Neutrophil (primary cell): ENCODE data around the gene WDR81.

Experiments used
- H3K27ac ChIP-seq: fragments of 200-600 bp; sonication (generic); 2 replicates; pipeline ENCODE4 v1.5.1; 2016; ENCODE audit warnings: mild to moderate bottlenecking, moderate library complexity
- H3K27me3 ChIP-seq: fragments of 200-600 bp; sonication (generic); 2 replicates; pipeline ENCODE4 v1.6.0; 2016; ENCODE audit warnings: mild to moderate bottlenecking
- H3K36me3 ChIP-seq: fragments of 200-600 bp; sonication (generic); 2 replicates; pipeline ENCODE4 v1.5.1; 2017
- H3K4me1 ChIP-seq, 2 experiments: fragments of 200-600 bp in 1 of 2; sonication (generic) in 1 of 2; 1 replicate in 1 of 2; 2 replicates in 1 of 2; pipeline versions ENCODE4 v1.5.1 to v1.6.1; 2013 to 2016; ENCODE audit warnings: low read depth in 1 of 2, low read length in 1 of 2, mild to moderate bottlenecking in 1 of 2, moderate library complexity in 1 of 2; ENCODE audit not compliant: control insufficient read depth in 1 of 2, insufficient read depth in 1 of 2
- H3K4me3 ChIP-seq, 2 experiments: fragments of 200-600 bp in 1 of 2; sonication (generic) in 1 of 2; 1 replicate in 1 of 2; 2 replicates in 1 of 2; pipeline ENCODE4 v1.5.1; 2013 to 2016; ENCODE audit warnings: low read depth in 1 of 2, low read length in 1 of 2, mild to moderate bottlenecking in 1 of 2, moderate library complexity in 1 of 2
- H3K9me3 ChIP-seq: fragments of 200-600 bp; sonication (generic); 2 replicates; pipeline ENCODE4 v1.5.1; 2016
- TF ChIP-seq, protein P1 (sequence below): fragments of 200-600 bp; sonication (generic); IDR thresholded peaks from 2 replicates; pipeline ENCODE4 v1.5.1; 2016; ENCODE audit warnings: antibody characterized with exemption

WDR81 gene

DNA sequence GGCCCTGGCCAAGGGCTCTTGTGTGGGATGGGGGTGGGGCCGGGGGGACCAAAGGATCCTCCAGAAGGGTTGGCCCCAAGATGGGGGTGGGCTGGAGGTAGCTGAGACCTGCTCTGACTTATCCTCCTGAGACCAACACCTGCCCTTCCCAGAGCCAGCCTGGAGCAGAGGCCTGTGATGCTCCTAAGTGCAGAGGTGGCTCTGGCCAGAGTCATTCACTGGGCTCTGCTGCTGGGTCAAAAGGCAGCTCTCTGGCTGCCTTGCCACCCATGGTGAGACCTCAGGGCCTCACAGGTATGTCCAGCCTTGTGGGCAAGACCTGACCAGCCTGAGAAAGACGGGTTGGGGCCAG is 18.6 kb downstream of the WDR81 start:
- Histone ChIP-seq H3K27me3 (no peaks in the 10 kb centered on the region), H3K27ac (no peak overlapping the region), H3K4me1 (no peaks in the 10 kb centered on the region)

DNA sequence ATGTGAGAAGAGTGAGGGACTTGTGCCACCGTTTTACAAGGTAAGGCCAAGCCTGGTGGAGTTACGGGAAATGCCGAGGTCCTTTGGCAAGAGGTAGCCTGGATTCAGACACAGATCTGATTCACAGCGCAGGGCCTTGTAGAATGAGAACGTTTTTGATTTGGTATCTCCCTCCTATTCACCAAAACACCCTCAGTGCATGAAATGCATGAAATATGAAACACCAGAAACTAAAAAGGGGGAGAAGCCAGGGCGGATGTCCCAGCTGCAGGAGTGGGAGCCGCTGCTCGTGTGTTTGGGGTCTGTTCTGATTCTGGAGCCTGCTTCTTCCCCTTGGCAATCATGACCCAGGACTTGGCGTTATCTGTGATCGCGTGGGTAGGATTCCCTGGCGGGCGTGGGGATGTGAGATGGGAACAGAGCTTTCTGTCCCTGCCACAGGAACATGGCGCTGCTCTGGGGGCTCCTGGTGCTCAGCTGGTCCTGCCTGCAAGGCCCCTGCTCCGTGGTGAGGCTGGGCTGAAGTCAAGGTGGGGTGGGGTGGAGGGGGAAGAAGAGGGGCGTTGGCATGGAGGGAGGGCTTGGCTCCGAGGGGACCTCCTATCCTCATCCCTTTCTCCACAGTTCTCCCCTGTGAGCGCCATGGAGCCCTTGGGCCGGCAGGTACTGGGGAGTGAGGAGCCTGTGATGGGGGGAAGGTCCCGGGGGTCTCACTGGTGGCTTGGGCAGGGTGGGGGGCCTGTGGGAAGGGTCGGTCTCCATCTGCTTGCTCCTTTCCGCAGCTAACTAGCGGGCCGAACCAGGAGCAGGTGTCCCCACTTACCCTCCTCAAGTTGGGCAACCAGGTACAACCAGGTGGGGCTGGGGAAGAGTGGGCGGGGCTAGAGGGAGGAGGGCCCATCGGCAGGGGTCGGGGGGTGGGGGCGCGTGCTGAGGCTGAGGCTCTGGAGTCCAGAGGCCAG is 20.3 kb downstream of the WDR81 start:
- TF ChIP-seq, protein P1, sequence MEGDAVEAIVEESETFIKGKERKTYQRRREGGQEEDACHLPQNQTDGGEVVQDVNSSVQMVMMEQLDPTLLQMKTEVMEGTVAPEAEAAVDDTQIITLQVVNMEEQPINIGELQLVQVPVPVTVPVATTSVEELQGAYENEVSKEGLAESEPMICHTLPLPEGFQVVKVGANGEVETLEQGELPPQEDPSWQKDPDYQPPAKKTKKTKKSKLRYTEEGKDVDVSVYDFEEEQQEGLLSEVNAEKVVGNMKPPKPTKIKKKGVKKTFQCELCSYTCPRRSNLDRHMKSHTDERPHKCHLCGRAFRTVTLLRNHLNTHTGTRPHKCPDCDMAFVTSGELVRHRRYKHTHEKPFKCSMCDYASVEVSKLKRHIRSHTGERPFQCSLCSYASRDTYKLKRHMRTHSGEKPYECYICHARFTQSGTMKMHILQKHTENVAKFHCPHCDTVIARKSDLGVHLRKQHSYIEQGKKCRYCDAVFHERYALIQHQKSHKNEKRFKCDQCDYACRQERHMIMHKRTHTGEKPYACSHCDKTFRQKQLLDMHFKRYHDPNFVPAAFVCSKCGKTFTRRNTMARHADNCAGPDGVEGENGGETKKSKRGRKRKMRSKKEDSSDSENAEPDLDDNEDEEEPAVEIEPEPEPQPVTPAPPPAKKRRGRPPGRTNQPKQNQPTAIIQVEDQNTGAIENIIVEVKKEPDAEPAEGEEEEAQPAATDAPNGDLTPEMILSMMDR: no peak
- H3K36me3 ChIP-seq: no peaks in the 10 kb centered on the region
- no peaks in the 10 kb centered on the region for H3K27me3 ChIP-seq
- H3K27ac ChIP-seq: no peak overlapping the region
- no peak overlapping the region for H3K4me3 ChIP-seq
- H3K9me3 ChIP-seq: no peaks in the 10 kb centered on the region
- no peaks in the 10 kb centered on the region for H3K4me1 ChIP-seq

More for the DNA sequence above, 18.6 kb downstream of the WDR81 start:
- TF ChIP-seq, protein P1: no peak
- no peak overlapping the region for H3K4me3 ChIP-seq
- H3K9me3 ChIP-seq: no peaks in the 10 kb centered on the region
- H3K36me3 ChIP-seq: no peaks in the 10 kb centered on the region

DNA sequence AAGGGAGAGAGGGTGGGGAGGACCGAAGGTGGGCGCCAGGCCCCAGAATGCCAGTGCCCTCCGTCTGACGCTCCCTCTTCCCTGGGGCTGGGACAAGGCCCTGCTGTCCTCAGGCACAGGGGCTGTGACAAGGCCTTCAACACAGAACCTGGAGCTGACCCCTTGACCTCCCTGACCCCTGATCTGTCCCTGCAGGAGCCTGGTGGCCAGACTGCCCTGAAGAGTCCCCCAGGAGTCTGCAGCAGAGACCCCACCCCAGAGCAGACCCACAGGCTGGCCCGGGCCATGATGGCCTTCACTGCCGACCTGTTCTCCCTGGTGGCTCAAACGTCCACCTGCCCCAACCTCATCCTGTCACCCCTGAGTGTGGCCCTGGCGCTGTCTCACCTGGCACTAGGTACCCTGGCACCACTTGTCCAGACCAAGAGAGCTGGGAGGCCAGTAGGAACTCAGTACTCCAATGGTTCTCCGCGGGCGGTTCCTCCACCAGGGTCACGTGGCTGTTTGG is 21.1 kb downstream of the WDR81 start:
- H3K27ac ChIP-seq: no peak overlapping the region
- H3K36me3 ChIP-seq: no peaks in the 10 kb centered on the region
- H3K9me3 ChIP-seq: no peaks in the 10 kb centered on the region
- H3K4me3 ChIP-seq: no peak overlapping the region
- H3K4me1 ChIP-seq: no peaks in the 10 kb centered on the region
- TF ChIP-seq, protein P1: no peak
- H3K27me3 ChIP-seq: no peaks in the 10 kb centered on the region

DNA sequence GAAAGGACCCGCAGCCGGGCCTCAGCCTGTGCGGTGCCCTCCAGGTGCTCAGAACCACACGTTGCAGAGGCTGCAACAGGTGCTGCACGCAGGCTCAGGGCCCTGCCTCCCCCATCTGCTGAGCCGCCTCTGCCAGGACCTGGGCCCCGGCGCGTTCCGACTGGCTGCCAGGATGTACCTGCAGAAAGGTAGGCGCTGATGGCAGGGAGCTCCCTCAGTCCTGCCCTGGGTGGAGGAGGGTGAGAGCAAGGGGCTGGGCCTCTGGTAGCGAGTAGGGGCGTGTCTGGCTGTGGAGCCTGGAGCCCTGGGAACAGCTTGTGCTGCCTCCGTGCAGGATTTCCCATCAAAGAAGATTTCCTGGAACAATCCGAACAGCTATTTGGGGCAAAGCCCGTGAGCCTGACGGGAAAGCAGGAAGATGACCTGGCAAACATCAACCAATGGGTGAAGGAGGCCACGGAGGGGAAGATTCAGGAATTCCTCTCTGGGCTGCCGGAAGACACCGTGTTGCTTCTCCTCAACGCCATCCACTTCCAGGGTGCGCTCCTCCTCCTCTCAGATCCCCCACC is 22.6 kb downstream of the WDR81 start:
- no peak overlapping the region for H3K27ac ChIP-seq
- TF ChIP-seq, protein P1: no peak
- H3K4me3 ChIP-seq: no peak overlapping the region
- no peaks in the 10 kb centered on the region for H3K9me3 ChIP-seq
- H3K4me1 ChIP-seq: no peaks in the 10 kb centered on the region
- H3K27me3 ChIP-seq: no peaks in the 10 kb centered on the region
- no peaks in the 10 kb centered on the region for H3K36me3 ChIP-seq

DNA sequence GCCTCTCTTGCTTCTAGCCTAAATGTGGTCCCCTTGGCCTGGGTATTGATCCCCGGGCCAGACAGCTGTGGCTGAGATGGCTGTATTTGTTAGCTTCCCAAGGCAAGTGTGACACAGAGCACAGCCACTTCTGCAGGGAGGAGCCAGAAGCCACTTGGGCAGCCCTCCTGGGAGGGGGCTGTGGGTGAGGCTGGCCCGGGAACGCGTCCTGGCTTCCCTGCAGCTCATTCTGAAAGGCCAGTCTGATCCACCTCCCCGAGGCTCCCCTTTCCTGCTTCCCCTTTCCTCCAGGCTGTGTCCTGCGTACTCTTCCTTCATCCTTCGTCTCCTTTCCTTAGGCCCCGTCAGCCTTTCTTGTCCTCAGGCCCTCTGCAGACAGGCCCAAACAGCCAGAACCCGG is 26.1 kb downstream of the WDR81 start:
- peaks cover 5 to 6% of the 10 kb centered on the region in 2 experiments for H3K4me1 ChIP-seq
- H3K27me3 ChIP-seq: no peaks in the 10 kb centered on the region
- no peaks in the 10 kb centered on the region for H3K36me3 ChIP-seq
- TF ChIP-seq, protein P1: no peak
- H3K27ac ChIP-seq: no peak overlapping the region
- no peak overlapping the region for H3K4me3 ChIP-seq
- no peaks in the 10 kb centered on the region for H3K9me3 ChIP-seq
